ENCODE data around the gene ZFHX3. TPM values are rescaled to one million over a fixed set of nuclear protein-coding genes. Genes with fewer than 3 reads are reported as not detected.

The ZFHX3 gene
- total and polyA plus RNA-seq, 9 of the 15 experiments (the other 6 are each of a cell fraction or from before 2014, with no cell fraction given), result 0.01 to 0.23 (median 0.06) TPM; not detected in 4

DNA sequence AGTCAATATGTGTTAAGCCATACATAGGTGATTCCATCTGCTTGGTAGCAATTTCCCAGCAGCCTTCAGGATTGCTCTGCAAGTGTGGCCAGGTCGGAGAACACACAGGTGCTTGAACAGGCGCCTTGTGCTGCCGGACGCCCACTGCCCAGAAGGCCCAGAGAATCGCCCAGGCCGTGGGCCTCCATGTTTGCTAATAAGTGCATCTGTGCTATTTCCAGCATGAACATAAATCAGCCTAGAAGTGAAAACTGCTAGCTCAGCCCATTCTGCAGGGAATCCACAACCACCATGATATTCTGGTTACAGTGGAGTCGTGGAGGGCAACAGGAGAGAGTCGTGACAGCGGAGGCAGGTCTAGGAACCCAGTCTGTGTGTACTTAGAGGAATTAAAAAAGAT is 78.1 kb downstream of the ZFHX3 start:
- no TSS peak for BruUV-seq (replicated peaks)
- H3K9ac ChIP-seq (ENCODE audit: insufficient read depth in 1 of 2, low read depth in 2 of 2, low read length in 2 of 2), result no peak overlapping the region
- H3K36me3 ChIP-seq (ENCODE audit: control insufficient read depth, insufficient read depth, low read length), result no peaks in the 10 kb centered on the region
- peaks cover 6 to 24% of the 10 kb centered on the region in 2 experiments for H3K27me3 ChIP-seq (ENCODE audit: control insufficient read depth in 2 of 2, insufficient read depth in 2 of 2, low read length in 2 of 2)
- no peak overlapping the region for H3K4me2 ChIP-seq (ENCODE audit: insufficient read depth, low read length)
- no peak for TF ChIP-seq CEBPB (tag; IDR thresholded peaks at IDR 0.05)
- no peak for TF ChIP-seq FOS (IDR thresholded peaks at IDR 0.05; ENCODE audit: extremely low read depth, insufficient read length)
- no peak for TF ChIP-seq ETS2 (tag; IDR thresholded peaks at IDR 0.05; ENCODE audit: borderline replicate concordance, poor library complexity, severe bottlenecking)
- no peak for TF ChIP-seq HNRNPH1 (optimal IDR thresholded peaks at IDR 0.05; ENCODE audit: low read depth, low read length)
- TF ChIP-seq FOXK2 (conservative IDR thresholded peaks at IDR 0.05 in 1 of 2, IDR thresholded peaks at IDR 0.05 in 1 of 2; ENCODE audit: low read depth in 2 of 2), result no peak
- no peak for TF ChIP-seq ESRRA (IDR thresholded peaks at IDR 0.05; ENCODE audit: borderline replicate concordance, low read depth)
- no peak for TF ChIP-seq ZNF212 (CRISPR knock-in tag; IDR thresholded peaks at IDR 0.05)
- TF ChIP-seq, protein P1, sequence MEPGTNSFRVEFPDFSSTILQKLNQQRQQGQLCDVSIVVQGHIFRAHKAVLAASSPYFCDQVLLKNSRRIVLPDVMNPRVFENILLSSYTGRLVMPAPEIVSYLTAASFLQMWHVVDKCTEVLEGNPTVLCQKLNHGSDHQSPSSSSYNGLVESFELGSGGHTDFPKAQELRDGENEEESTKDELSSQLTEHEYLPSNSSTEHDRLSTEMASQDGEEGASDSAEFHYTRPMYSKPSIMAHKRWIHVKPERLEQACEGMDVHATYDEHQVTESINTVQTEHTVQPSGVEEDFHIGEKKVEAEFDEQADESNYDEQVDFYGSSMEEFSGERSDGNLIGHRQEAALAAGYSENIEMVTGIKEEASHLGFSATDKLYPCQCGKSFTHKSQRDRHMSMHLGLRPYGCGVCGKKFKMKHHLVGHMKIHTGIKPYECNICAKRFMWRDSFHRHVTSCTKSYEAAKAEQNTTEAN (CRISPR knock-in tag; IDR thresholded peaks at IDR 0.05), result no peak
- TF ChIP-seq FOXJ3 (CRISPR knock-in tag; IDR thresholded peaks at IDR 0.05), result no peak
- TF ChIP-seq DMBX1 (CRISPR knock-in tag; IDR thresholded peaks at IDR 0.05; ENCODE audit: borderline replicate concordance), result no peak
- TF ChIP-seq ZBTB17 (CRISPR knock-in tag; IDR thresholded peaks at IDR 0.05), result no peak
- no peak for TF ChIP-seq MYNN (IDR thresholded peaks at IDR 0.05)
- TF ChIP-seq MYNN (CRISPR knock-in tag; IDR thresholded peaks at IDR 0.05), result no peak
- H3K79me2 ChIP-seq (ENCODE audit: control insufficient read depth, insufficient read depth, low read length), result no peaks in the 10 kb centered on the region
- no peaks in the 10 kb centered on the region for H3K4me1 ChIP-seq (replicated peaks in 1 of 2; ENCODE audit: control insufficient read depth in 2 of 2, insufficient read depth in 2 of 2, low read length in 2 of 2)
- FAIRE-seq (no peak), DNase-seq (ENCODE audit: extremely low read depth in 1 of 4, low spot score in 3 of 4) (no peak), ATAC-seq (no peak)
- in situ Hi-C loops (cut with MboI) (no loop called here), intact Hi-C loops (cut with micrococcal nuclease) (no loop called here)
- ChIA-PET CTCF (ENCODE audit: low intra/inter-chr PET ratio) (no interaction called here), POLR2A (interaction anchor here (0.7 kb wide), 1 partner anchor 393 kb away, joined by 3 read pairs; no protein-coding TSS in a partner anchor)
- H2AFZ ChIP-seq (ENCODE audit: low read depth, low read length), result no peak overlapping the region
- 1% methylated on average over 9 of the region's 9 CpGs for WGBS (ENCODE audit: insufficient coverage, low coverage, missing lambda C conversion rate)
- no peak overlapping the region for H3K4me3 ChIP-seq
- no peaks in the 10 kb centered on the region for H3K9me3 ChIP-seq (replicated peaks; ENCODE audit: control insufficient read depth, insufficient read depth, low read depth, low read length)
- no peak overlapping the region for H3K27ac ChIP-seq (ENCODE audit: extremely low read depth, low read depth, low read length)
- no peaks in the 10 kb centered on the region; the same call in 1 of the 2 replicates for H4K20me1 ChIP-seq (replicated peaks; ENCODE audit: control insufficient read depth, insufficient read depth, low read length)
- H3K9me1 ChIP-seq (ENCODE audit: control insufficient read depth, insufficient read depth, low read length), result no peaks in the 10 kb centered on the region

Measured in K562 (cell line).